Thoracic aorta (tissue), 2 donors: ENCODE data around the gene PIP. TPM values are rescaled to one million over a fixed set of nuclear protein-coding genes. Genes with fewer than 3 reads are reported as not detected.
"Not testable (repeated sequence)": the region's sequence is repeated elsewhere in the genome, so short reads cannot be mapped to it uniquely, and the experiment has no call there.

Source experiments
- ATAC-seq: fragments of 150-250 bp; one replicate; pipeline ENCODE4 v1.8.0; 2017; ENCODE audit warnings: low read depth; ENCODE audit not compliant: insufficient number of reproducible peaks, low FRiP score
- DNase-seq: peaks from one replicate; pipeline ENCODE4 v3.0.0-alpha.2; 2020; ENCODE audit warnings: low spot score
- H3K27ac ChIP-seq, 2 donors: fragments of 200-600 bp; sonication (generic); 1 replicate in 1 of 2; 2 replicates in 1 of 2; pipeline ENCODE4 v1.5.1; 2016; ENCODE audit warnings: mild to moderate bottlenecking in 2 of 2, moderate library complexity in 2 of 2
- H3K27me3 ChIP-seq: fragments of 200-600 bp; sonication (generic); replicated peaks from 2 replicates; pipeline ENCODE4 v1.6.0; 2016; ENCODE audit warnings: mild to moderate bottlenecking; ENCODE audit not compliant: insufficient read depth
- H3K36me3 ChIP-seq: fragments of 200-600 bp; sonication (generic); one replicate; pipeline ENCODE4 v1.5.1; 2016
- H3K4me1 ChIP-seq, 2 donors: fragments of 200-600 bp; sonication (generic); 1 replicate in 1 of 2; 2 replicates in 1 of 2; pipeline versions ENCODE4 v1.5.1 to v1.6.0; 2016; ENCODE audit warnings: low read depth in 2 of 2, mild to moderate bottlenecking in 1 of 2; ENCODE audit not compliant: control insufficient read depth in 1 of 2
- H3K4me3 ChIP-seq: fragments of 200-600 bp; sonication (generic); 2 replicates; pipeline ENCODE4 v1.5.1; 2016; ENCODE audit warnings: mild to moderate bottlenecking
- H3K9me3 ChIP-seq: fragments of 200-600 bp; sonication (generic); 2 replicates; pipeline ENCODE4 v1.5.1; 2016
- total RNA-seq, 2 donors: library from RNA; depleted of rRNA; stranded (reverse); fragments of >200 nt; gene quantifications; one replicate each; pipeline versions ENCODE4 v1.1.0 to v1.2.3, GENCODE V29; 2016
- TF ChIP-seq, protein P1 (sequence below): fragments of 200-600 bp; sonication (generic); IDR thresholded peaks from one replicate; pipeline ENCODE4 v1.5.1; 2019; ENCODE audit warnings: antibody characterized with exemption

The PIP gene
- total RNA-seq, 2 donors from 2014 or later = 1.1 TPM; not detected in 1

DNA sequence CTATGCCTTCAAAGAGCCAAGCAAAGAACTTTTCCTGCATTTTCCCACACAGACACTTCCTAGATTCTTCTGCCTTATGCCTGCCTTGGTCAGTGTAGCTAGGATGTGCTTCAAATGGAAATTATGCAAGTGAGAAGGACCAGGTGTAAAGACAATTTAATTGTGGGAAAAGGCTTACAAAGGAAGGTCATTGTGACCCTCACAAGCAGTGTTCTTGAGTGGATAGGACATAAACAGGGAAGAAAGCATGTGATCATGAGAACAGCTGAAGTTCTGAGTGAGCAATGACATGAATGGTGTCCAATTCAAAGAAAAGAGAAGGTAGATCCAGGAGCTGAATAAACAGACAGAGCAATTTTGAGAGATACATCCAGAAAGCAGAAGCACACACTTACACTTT lies 1.3 kb upstream of the PIP start:
- Histone ChIP-seq H3K27me3 (no peaks in the 10 kb centered on the region), H3K9me3 (no peaks in the 10 kb centered on the region), H3K36me3 (no peaks in the 10 kb centered on the region), H3K27ac (no peak overlapping the region), H3K4me3 (no peak overlapping the region), H3K4me1 (no peaks in the 10 kb centered on the region)
- no peak for DNase-seq
- TF ChIP-seq, protein P1, sequence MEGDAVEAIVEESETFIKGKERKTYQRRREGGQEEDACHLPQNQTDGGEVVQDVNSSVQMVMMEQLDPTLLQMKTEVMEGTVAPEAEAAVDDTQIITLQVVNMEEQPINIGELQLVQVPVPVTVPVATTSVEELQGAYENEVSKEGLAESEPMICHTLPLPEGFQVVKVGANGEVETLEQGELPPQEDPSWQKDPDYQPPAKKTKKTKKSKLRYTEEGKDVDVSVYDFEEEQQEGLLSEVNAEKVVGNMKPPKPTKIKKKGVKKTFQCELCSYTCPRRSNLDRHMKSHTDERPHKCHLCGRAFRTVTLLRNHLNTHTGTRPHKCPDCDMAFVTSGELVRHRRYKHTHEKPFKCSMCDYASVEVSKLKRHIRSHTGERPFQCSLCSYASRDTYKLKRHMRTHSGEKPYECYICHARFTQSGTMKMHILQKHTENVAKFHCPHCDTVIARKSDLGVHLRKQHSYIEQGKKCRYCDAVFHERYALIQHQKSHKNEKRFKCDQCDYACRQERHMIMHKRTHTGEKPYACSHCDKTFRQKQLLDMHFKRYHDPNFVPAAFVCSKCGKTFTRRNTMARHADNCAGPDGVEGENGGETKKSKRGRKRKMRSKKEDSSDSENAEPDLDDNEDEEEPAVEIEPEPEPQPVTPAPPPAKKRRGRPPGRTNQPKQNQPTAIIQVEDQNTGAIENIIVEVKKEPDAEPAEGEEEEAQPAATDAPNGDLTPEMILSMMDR = no peak
- no peak for ATAC-seq

DNA sequence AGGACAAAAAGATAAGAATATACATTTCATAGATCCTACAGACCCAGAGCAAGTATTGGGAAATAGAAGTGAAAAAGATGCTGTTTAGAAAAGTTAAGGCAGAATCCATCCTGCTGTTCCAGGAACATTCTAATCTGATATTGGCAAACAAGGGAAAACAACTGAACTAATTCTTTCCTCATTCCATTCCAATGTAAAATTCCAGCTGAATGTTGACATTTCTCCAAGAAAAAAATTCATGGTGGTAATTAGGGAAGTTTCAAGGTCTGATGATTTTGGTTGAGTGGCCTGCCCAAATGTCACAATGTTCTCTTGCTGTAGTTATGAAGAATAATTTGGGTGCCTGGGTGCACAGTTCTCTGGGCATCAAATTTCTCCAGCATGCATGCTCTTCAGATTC lies 15.2 kb downstream of the PIP start:
- Histone ChIP-seq H3K36me3 (no peaks in the 10 kb centered on the region), H3K4me3 (no peak overlapping the region), H3K9me3 (no peaks in the 10 kb centered on the region), H3K27ac (no peak overlapping the region), H3K4me1 (no peaks in the 10 kb centered on the region), H3K27me3 (no peaks in the 10 kb centered on the region)
- TF ChIP-seq, protein P1 = no peak
- no peak for ATAC-seq
- no peak for DNase-seq

DNA sequence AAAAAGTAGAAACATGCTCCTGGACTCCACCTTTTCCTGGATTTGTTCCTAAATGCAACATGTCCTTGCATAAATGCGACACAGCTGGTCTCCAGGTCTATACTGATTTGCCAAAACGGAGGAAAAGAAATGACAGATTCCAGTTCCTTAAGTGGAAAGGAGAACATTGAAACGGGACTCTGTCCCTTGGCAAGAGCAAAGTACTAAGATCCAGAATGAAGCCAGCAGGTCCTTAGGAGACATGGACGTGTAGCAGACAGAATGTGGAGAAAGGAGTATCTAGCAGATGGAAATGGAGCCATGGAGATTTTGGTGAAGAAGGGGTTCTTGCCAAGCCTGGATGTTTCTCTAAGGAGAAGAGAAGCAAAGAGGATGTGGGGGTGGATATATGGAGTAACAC lies 16.2 kb downstream of the PIP start:
- H3K4me1 ChIP-seq = no peaks in the 10 kb centered on the region
- TF ChIP-seq, protein P1 = no peak
- DNase-seq (no peak), ATAC-seq (no peak)
- H3K9me3 ChIP-seq = no peaks in the 10 kb centered on the region
- no peaks in the 10 kb centered on the region for H3K27me3 ChIP-seq
- no peak overlapping the region for H3K27ac ChIP-seq
- no peak overlapping the region for H3K4me3 ChIP-seq
- no peaks in the 10 kb centered on the region for H3K36me3 ChIP-seq

DNA sequence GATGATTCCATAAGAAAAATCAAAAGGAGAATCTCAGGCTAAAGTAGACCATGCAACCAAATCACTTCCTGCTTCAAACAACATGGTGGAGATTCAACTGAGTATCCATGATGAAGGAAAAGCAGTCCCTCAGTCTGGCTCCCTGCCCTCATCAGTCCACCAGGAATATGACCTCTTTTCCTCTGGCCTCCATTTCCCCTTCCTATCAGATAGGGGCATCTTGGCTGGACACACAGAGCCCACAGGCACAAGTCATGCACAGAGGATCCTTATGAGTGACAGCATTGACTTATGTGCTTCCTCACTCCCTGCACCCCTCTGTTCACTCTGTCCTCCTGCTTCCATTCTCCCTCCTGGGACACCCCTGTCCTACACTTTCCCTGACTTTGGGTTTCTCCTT lies 16.8 kb downstream of the PIP start:
- TF ChIP-seq, protein P1 = no peak
- DNase-seq (no peak), ATAC-seq (no peak)
- Histone ChIP-seq H3K27me3 (no peaks in the 10 kb centered on the region), H3K4me1 (no peaks in the 10 kb centered on the region), H3K36me3 (no peaks in the 10 kb centered on the region), H3K4me3 (no peak overlapping the region), H3K27ac (no peak overlapping the region), H3K9me3 (no peaks in the 10 kb centered on the region)

DNA sequence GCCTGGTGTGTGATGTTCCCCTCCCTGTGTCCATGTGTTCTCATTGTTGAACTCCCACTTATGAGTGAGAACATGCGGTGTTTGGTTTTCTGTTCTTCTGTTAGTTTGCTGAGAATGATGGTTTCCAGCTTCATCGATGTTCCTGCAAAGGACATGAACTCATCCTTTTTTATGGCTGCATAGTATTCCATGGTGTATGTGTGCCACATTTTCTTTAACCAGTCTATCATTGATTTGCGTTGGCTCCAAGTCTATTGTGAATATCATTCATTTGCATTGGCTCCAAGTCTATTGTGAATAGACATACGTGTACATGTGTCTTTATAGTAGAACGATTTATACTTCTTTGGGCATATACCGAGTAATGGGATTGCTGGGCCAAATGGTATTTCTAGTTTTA lies 18.8 kb downstream of the PIP start:
- H3K9me3 ChIP-seq, H3K27me3 ChIP-seq, H3K27ac ChIP-seq, H3K36me3 ChIP-seq, H3K4me3 ChIP-seq, DNase-seq, ATAC-seq, H3K4me1 ChIP-seq: not testable (repeated sequence)

DNA sequence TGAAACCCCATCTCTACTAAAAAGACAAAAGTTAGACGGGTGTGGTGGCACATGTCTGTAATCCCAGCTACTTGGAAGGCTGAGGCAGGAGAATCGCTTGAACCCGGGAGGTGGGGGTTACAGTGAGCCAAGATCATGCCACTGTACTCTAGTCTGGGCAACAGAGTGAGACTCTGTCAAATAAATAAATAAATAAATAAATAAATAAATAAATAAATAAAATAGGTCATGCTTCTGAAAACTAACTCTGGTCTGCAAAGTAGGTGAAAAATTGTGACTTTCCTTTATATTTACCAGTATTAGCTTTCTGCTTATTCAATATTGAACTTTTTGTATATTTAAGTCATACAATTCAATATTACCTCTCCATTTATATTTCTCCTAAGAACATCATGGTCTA lies 26.7 kb downstream of the PIP start:
- DNase-seq, H3K9me3 ChIP-seq, H3K36me3 ChIP-seq, H3K27ac ChIP-seq, H3K4me3 ChIP-seq, H3K4me1 ChIP-seq, H3K27me3 ChIP-seq, ATAC-seq: not testable (repeated sequence)
